Loucy (cell line): ENCODE results near the gene LINGO1.

Experiments
- CTCF ChIP-seq: fragments of 200-600 bp; sonication (generic); conservative IDR thresholded peaks from 2 replicates; pipeline ENCODE4 v1.5.1; 2014; ENCODE audit warnings: mild to moderate bottlenecking, antibody characterized with exemption, low read length
- EZH2phosphoT487 ChIP-seq: fragments of 200-600 bp; IDR thresholded peaks from 2 replicates; pipeline ENCODE4 v1.6.1; 2018; ENCODE audit warnings: antibody characterized with exemption, mild to moderate bottlenecking, moderate library complexity, borderline replicate concordance

- TF ChIP-seq CTCF (no peak), EZH2phosphoT487 (no peak)
These were observed 18.4 kb downstream of the LINGO1 start for GRCh38 chr15:77614251-77614806.
